Sigmoid colon (tissue), 3 donors: ENCODE results near the gene FRMPD4.

ENCODE experiments used
- POLR2A ChIP-seq, 2 donors: fragments of 450-650 bp; IDR thresholded peaks; one replicate each; pipeline ENCODE4 v1.6.1; 2016; ENCODE audit warnings: antibody characterized with exemption in 2 of 2, mild to moderate bottlenecking in 2 of 2, moderate library complexity in 2 of 2
- TF ChIP-seq, protein P1 (sequence below), 4 experiments: fragments of 450-650 bp in 3 of 4; fragments of 200-600 bp in 1 of 4; IDR thresholded peaks; one replicate each; pipeline ENCODE4 v1.5.1; 2016 to 2019; ENCODE audit warnings: antibody characterized with exemption in 4 of 4, mild to moderate bottlenecking in 3 of 4, moderate library complexity in 2 of 4

DNA sequence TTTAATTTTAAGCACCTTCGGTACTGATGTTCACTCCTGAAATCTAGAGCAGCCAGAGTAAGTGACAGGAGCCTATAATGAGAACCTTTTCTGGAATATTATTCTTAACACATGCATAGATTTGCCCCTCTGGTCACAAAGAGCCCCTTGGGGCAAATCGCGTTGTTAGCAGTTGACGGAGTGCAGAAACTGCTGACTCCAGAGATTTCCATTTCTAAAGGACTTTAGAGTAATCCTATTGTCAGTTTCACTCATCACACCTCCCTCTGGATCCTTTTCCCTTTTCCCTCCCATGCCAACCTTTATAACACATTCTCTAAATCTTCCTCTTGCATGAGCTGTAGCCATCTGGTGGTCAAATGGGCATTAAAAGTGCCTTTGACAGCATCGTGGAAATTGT is 388.0 kb downstream of the FRMPD4 start:
- TF ChIP-seq, protein P1, sequence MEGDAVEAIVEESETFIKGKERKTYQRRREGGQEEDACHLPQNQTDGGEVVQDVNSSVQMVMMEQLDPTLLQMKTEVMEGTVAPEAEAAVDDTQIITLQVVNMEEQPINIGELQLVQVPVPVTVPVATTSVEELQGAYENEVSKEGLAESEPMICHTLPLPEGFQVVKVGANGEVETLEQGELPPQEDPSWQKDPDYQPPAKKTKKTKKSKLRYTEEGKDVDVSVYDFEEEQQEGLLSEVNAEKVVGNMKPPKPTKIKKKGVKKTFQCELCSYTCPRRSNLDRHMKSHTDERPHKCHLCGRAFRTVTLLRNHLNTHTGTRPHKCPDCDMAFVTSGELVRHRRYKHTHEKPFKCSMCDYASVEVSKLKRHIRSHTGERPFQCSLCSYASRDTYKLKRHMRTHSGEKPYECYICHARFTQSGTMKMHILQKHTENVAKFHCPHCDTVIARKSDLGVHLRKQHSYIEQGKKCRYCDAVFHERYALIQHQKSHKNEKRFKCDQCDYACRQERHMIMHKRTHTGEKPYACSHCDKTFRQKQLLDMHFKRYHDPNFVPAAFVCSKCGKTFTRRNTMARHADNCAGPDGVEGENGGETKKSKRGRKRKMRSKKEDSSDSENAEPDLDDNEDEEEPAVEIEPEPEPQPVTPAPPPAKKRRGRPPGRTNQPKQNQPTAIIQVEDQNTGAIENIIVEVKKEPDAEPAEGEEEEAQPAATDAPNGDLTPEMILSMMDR (IDR thresholded peaks at IDR 0.05): no peak
- no peak for TF ChIP-seq POLR2A (IDR thresholded peaks at IDR 0.05)
